PC-3 (cell line): ENCODE data around the gene DPAGT1.
"Not testable (repeated sequence)": the region's sequence is repeated elsewhere in the genome, so short reads cannot be mapped to it uniquely, and the experiment has no call there.

Source experiments
- CTCF ChIP-seq: fragments of 300-600 bp; sonication (generic); conservative IDR thresholded peaks from 2 replicates; pipeline ENCODE4 v1.5.1; 2017; ENCODE audit warnings: antibody characterized with exemption, low read depth, mild to moderate bottlenecking, low read length
- EZH2 ChIP-seq: fragments of 300-600 bp; sonication (generic); IDR thresholded peaks from one replicate; pipeline ENCODE4 v1.6.1; 2017; ENCODE audit warnings: antibody characterized with exemption, mild to moderate bottlenecking, low read length; ENCODE audit not compliant: unreplicated experiment
- EZH2phosphoT487 ChIP-seq: fragments of 300-600 bp; sonication (generic); IDR thresholded peaks from 2 replicates; pipeline ENCODE4 v1.6.1; 2018; ENCODE audit warnings: mild to moderate bottlenecking, antibody characterized with exemption, low read length, borderline replicate concordance

- not testable (repeated sequence) for TF ChIP-seq CTCF, EZH2, EZH2phosphoT487
These were observed 42.5 kb downstream of the DPAGT1 start for GRCh38 chr11:119059128-119059527.
